Stimulated activated CD4-positive, alpha-beta T cell treated with anti-CD3 and anti-CD28 coated beads, Interleukin-4, amount 100 ng/mL, for 24 hours (primary cell): Measurements from ENCODE around the gene ALG1L2.
"Not testable (repeated sequence)": the region's sequence is repeated elsewhere in the genome, so short reads cannot be mapped to it uniquely, and the experiment has no call there.

ENCODE experiments used
- DNase-seq: peaks from one replicate; pipeline ENCODE4 v3.0.0-alpha.2; 2020

ALG1L2 gene

DNA sequence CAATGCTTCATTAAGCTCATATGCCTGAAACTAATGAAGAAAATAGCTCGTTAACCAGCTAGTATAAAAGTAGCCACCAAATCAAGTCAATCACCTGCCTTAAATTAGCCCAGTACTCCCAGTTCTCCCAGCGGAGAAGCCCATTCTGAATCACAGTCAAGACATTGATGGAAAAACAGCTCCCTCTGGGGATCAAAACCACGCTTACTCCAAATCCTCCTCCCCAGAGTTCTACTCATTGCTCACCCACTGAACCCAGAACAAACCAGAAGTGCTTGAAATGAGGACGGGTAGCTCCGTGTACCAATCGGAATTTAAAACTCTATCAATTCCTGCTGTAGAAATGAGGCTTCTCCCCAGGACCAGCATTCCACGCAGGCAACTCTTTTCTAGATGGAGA is 54.7 kb downstream of the ALG1L2 start:
- not testable (repeated sequence) for DNase-seq

- not testable (repeated sequence) for DNase-seq
These were observed 56.1 kb downstream of the ALG1L2 start for GRCh38 chr3:130137685-130138084.

GRCh38 chr3:130138992-130139391 is 57.4 kb downstream of the ALG1L2 start:
- not testable (repeated sequence) for DNase-seq

GRCh38 chr3:130140756-130141155 is 59.1 kb downstream of the ALG1L2 start:
- DNase-seq: not testable (repeated sequence)

DNA sequence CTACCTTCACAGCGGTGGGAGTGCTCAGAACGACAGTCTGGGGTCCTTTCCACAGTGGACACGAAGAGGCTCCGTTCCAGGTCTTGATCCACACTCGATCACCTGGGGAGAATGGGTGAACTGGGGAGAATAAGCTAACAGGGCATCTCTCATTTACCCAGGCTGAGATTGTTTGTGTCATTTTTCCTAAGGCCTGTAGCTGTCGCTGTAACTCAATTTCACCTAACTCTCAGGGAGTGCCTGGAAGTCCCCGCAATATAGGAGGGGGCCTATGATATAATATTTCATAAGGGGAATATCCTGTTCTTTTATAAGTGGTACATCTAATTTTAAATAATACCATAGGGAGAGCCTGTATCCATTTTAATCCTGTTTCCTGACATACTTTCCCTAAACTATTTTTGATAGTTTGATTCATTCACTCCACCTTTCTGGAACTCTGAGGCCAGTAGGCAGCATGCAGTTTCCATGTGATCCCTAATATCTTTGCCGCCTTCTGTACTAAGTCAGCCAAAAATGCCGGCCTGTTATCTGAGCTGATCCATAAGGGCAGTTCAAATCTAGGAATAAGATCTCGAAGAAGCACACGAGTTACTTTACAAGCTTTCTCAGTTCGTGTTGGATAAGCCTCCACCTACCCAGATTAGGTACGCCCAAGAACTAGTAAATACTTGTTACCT is 62.2 kb downstream of the ALG1L2 start:
- DNase-seq: not testable (repeated sequence)

- not testable (repeated sequence) for DNase-seq
These were observed 62.7 kb downstream of the ALG1L2 start for GRCh38 chr3:130144328-130144650.

DNA sequence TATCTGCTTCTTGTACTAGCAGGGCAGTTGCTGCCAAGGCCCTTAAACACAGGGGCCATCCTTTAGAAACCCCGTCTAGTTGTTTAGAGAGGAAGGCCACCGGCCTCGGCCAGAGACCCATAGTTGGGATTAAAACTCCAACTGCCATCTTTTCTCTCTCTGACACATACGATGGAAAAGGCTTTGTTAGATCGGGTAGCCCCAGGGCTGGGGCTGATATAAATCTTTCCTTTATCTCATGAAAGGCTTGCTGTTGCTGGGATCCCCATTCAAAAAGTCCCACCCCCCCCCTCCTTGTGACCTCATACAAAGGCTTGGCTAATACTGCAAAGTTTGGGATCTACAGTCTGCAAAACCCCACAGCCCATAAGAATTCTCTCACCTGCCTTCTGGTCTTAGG is 63.8 kb downstream of the ALG1L2 start:
- DNase-seq: not testable (repeated sequence)

- DNase-seq: not testable (repeated sequence)
These were observed 64.8 kb downstream of the ALG1L2 start for GRCh38 chr3:130146465-130146864.
